OCI-LY1 (cell line): ENCODE measurements around the gene ZNF292.

Experiments
- H2AFZ ChIP-seq: fragments of 200-600 bp; sonication (generic), shearing (Covaris generic); 2 replicates; pipeline ENCODE4 v1.6.0; 2014; ENCODE audit warnings: antibody characterized with exemption, mild to moderate bottlenecking, low read length
- H3F3A ChIP-seq: fragments of 200-600 bp; sonication (generic), shearing (Covaris generic); 2 replicates; pipeline ENCODE4 v1.6.0; 2014; ENCODE audit warnings: mild to moderate bottlenecking, antibody characterized with exemption, low read length, moderate library complexity; ENCODE audit not compliant: insufficient read depth
- H3K27ac ChIP-seq: fragments of 200-600 bp; sonication (generic); 2 replicates; pipeline ENCODE4 v1.5.1; 2014; ENCODE audit warnings: low read length, mixed run types, mild to moderate bottlenecking, low read depth; ENCODE audit not compliant: poor library complexity, severe bottlenecking
- H3K27me3 ChIP-seq: fragments of 200-600 bp; sonication (generic); 2 replicates; pipeline ENCODE4 v1.6.0; 2014; ENCODE audit warnings: antibody characterized with exemption, mild to moderate bottlenecking, low read length, moderate library complexity; ENCODE audit not compliant: insufficient read depth
- H3K36me3 ChIP-seq: fragments of 200-600 bp; sonication (generic); 2 replicates; pipeline ENCODE4 v1.6.1; 2014; ENCODE audit warnings: mild to moderate bottlenecking, antibody characterized with exemption, low read length, moderate library complexity, mixed read lengths; ENCODE audit not compliant: insufficient read depth
- H3K4me1 ChIP-seq: fragments of 200-600 bp; sonication (generic); 2 replicates; pipeline ENCODE4 v1.5.1; 2014; ENCODE audit warnings: mild to moderate bottlenecking, low read length, moderate library complexity; ENCODE audit not compliant: insufficient read depth, severe bottlenecking
- H3K4me2 ChIP-seq: fragments of 200-600 bp; sonication (generic), shearing (Covaris generic); 2 replicates; pipeline ENCODE4 v1.6.1; 2014; ENCODE audit warnings: low read length
- H3K4me3 ChIP-seq: fragments of 200-600 bp; sonication (generic); 2 replicates; pipeline ENCODE4 v1.5.1; 2014; ENCODE audit warnings: low read length, low read depth, mild to moderate bottlenecking, mixed read lengths; ENCODE audit not compliant: poor library complexity, severe bottlenecking
- H3K79me2 ChIP-seq: fragments of 200-600 bp; shearing (Covaris generic); 2 replicates; pipeline ENCODE4 v1.6.1; 2016; ENCODE audit warnings: mixed run types, low read length, mixed read lengths; ENCODE audit not compliant: insufficient read depth
- H3K9ac ChIP-seq: fragments of 200-600 bp; sonication (generic), shearing (Covaris generic); 2 replicates; pipeline ENCODE4 v1.6.1; 2014; ENCODE audit warnings: mild to moderate bottlenecking, low read length, mixed read lengths
- H3K9me2 ChIP-seq: fragments of 200-600 bp; sonication (generic), shearing (Covaris generic); 2 replicates; pipeline ENCODE4 v1.6.1; 2014; ENCODE audit warnings: low read depth, mild to moderate bottlenecking, low read length, mixed read lengths
- H3K9me3 ChIP-seq: fragments of 200-600 bp; shearing (Covaris generic); 2 replicates; pipeline ENCODE4 v1.6.1; 2014; ENCODE audit warnings: low read length, mixed read lengths
- H4K20me1 ChIP-seq: fragments of 200-600 bp; sonication (generic), shearing (Covaris generic); 2 replicates; pipeline ENCODE4 v1.6.0; 2016; ENCODE audit warnings: mild to moderate bottlenecking, low read length; ENCODE audit not compliant: insufficient read depth
- EZH2 ChIP-seq: fragments of 200-600 bp; sonication (generic), shearing (Covaris generic); IDR thresholded peaks from 2 replicates; pipeline ENCODE4 v1.8.0; 2017; ENCODE audit warnings: borderline replicate concordance, mixed run types, mild to moderate bottlenecking, antibody characterized with exemption, low read length, moderate library complexity, mixed read lengths
- TF ChIP-seq, protein P1 (sequence below): fragments of 200-600 bp; sonication (generic), shearing (Covaris generic); IDR thresholded peaks from 2 replicates; pipeline ENCODE4 v1.5.1; 2017; ENCODE audit warnings: mild to moderate bottlenecking, antibody characterized with exemption, low read length, moderate library complexity, mixed read lengths

ZNF292 gene

DNA sequence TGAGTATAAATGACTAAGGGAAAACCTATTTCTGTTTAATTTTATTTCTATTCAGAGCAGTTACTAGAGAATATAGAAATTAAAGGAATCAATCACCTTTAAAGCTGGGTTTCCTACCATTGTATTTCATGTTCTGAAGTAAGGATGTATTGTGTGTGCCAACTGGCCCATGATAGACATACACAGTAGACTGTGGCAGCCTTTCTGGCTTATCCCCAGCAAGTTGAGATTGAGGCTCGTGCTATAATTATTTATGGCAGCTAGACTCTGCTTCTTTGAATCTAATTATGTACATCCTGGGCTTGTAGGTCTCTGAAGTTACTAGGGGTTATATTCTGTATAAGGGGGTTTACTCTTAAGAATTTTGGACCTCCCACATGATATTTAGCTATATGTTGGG is 44.4 kb downstream of the ZNF292 start:
- Histone ChIP-seq H3K4me3 (no peak overlapping the region), H3K9ac (no peak overlapping the region), H3K9me2 (no peaks in the 10 kb centered on the region), H3K36me3 (no peaks in the 10 kb centered on the region), H3F3A (no peaks in the 10 kb centered on the region), H3K27ac (no peak overlapping the region), H2AFZ (no peak overlapping the region), H3K4me1 (no peaks in the 10 kb centered on the region), H3K27me3 (no peaks in the 10 kb centered on the region), H3K4me2 (no peak overlapping the region), H3K79me2 (peaks cover 80% of the 10 kb centered on the region), H3K9me3 (no peaks in the 10 kb centered on the region), H4K20me1 (no peaks in the 10 kb centered on the region)
- TF ChIP-seq, protein P1, sequence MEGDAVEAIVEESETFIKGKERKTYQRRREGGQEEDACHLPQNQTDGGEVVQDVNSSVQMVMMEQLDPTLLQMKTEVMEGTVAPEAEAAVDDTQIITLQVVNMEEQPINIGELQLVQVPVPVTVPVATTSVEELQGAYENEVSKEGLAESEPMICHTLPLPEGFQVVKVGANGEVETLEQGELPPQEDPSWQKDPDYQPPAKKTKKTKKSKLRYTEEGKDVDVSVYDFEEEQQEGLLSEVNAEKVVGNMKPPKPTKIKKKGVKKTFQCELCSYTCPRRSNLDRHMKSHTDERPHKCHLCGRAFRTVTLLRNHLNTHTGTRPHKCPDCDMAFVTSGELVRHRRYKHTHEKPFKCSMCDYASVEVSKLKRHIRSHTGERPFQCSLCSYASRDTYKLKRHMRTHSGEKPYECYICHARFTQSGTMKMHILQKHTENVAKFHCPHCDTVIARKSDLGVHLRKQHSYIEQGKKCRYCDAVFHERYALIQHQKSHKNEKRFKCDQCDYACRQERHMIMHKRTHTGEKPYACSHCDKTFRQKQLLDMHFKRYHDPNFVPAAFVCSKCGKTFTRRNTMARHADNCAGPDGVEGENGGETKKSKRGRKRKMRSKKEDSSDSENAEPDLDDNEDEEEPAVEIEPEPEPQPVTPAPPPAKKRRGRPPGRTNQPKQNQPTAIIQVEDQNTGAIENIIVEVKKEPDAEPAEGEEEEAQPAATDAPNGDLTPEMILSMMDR, result no peak
- no peak for TF ChIP-seq EZH2

DNA sequence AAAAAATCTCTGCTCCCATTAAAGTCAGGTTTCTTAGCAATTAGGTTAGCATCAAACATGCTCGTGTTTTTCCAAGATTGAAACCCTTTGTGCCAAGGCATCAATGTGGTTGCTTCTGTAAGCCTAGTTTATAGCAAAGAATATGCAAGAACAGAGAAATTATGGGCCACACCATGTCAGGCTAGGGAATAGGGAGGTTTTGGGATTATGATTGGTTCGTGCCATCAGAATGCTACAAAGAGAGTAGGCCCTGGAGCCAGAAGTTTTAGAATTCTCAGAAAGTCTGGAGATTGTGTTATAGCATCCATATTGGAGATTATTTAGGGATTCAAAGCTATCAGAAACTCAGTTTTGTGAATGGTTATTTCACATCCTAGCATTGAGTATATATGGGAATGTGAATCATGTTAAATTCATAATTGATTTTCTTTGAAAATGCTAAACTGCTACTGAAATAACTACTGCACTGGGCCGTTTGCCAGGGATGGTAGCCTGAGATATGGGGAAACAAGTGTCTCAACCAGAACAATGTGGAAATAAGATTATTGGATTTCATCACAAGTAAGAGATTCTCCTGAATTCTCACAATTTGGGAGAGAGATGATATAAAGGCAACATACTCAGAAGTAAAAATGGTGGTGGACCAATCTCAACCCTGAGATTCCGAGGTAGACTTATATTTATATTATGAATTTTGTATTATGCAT is 45.3 kb downstream of the ZNF292 start:
- Histone ChIP-seq H3K9me2 (no peaks in the 10 kb centered on the region), H3K36me3 (peaks cover 1% of the 10 kb centered on the region; the same call in 1 of the 2 replicates), H3K27me3 (no peaks in the 10 kb centered on the region), H3K9ac (no peak overlapping the region), H4K20me1 (no peaks in the 10 kb centered on the region), H3K4me1 (no peaks in the 10 kb centered on the region), H3K4me3 (no peak overlapping the region), H3K9me3 (no peaks in the 10 kb centered on the region), H3K4me2 (no peak overlapping the region), H3K27ac (no peak overlapping the region), H2AFZ (no peak overlapping the region), H3F3A (no peaks in the 10 kb centered on the region), H3K79me2 (peaks cover 75% of the 10 kb centered on the region)
- TF ChIP-seq, protein P1, result no peak
- no peak for TF ChIP-seq EZH2

DNA sequence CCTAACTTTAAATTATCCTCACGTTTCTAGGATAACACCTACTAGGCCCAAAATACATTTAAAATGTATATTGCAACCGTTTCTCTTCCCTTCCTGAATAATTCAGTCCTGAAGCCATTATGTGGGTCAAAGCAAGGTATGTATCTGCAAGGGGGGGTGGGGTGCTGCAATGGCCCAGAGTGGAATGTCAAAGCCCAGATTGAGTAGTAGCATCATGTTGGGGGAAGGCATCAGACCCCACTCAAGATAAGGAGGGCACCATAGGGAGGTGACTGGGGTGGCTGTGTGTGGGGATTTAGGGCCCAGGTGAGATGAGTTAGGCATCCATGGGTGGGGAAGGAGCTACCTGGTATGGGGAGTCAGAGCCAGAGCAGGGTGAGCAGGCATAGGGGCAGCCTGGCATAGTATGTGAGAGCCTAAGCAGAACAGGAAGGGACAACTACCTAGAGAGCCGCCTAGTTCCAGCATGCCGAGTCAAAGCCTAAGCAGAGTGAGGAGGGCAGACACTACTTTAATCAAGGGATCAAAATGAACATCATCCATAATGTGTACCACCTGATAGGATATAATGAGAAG is 48.2 kb downstream of the ZNF292 start:
- no peak overlapping the region for H3K27ac ChIP-seq
- no peaks in the 10 kb centered on the region for H3K4me1 ChIP-seq
- no peaks in the 10 kb centered on the region for H3K9me3 ChIP-seq
- no peak for TF ChIP-seq EZH2
- TF ChIP-seq, protein P1, result no peak
- H4K20me1 ChIP-seq, result peaks cover under 1% of the 10 kb centered on the region; the same call in 1 of the 2 replicates
- H3K79me2 ChIP-seq, result peaks cover 80% of the 10 kb centered on the region
- H3K4me3 ChIP-seq, result no peak overlapping the region
- H3K27me3 ChIP-seq, result no peaks in the 10 kb centered on the region
- no peak overlapping the region for H3K9ac ChIP-seq
- H2AFZ ChIP-seq, result no peak overlapping the region
- H3K36me3 ChIP-seq, result peaks cover 15% of the 10 kb centered on the region; the same call in 1 of the 2 replicates
- no peaks in the 10 kb centered on the region for H3F3A ChIP-seq
- H3K9me2 ChIP-seq, result no peaks in the 10 kb centered on the region
- H3K4me2 ChIP-seq, result no peak overlapping the region
